SK-N-MC (cell line): ENCODE results near the gene CDH4.

Experiments
- EZH2 ChIP-seq: fragments of 200-600 bp; sonication (generic); IDR thresholded peaks from one replicate; pipeline ENCODE4 v1.6.1; 2017; ENCODE audit warnings: antibody characterized with exemption
- POLR2AphosphoS5 ChIP-seq: IDR thresholded peaks from 2 replicates; pipeline ENCODE4 v1.6.1; 2012; ENCODE audit warnings: mild to moderate bottlenecking, low read depth, low read length, borderline replicate concordance

DNA sequence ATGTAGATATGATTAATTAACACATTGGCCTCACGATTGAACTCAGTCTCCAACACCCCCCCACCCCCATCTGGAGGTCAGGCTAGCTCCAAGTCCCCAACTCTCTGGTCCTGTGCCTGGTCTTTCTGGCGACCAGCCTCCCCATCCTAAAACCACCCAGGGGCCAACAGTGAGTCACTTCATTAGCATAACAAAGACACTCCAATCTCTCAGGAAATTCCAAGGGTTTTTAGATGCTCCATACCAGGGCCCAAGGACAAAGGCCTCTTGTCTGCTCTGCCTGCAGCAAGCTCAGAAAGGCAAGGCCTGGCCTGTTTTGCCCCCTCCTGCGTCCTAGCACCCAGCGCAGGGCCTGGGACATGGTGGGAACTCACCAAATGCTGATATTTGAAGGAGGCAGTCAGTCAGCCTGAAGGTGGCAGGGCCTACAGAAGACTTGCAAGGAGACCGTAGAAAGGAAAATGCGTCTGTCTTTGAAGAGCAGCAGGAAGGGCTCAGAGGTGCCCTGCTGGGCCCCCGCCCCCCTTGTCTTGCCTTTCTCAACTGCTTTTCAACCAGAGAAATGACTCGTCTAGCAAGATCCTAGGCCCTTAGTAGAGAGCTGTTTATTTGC lies 184.7 kb downstream of the CDH4 start:
- TF ChIP-seq EZH2 (no peak), POLR2AphosphoS5 (0 out of 2 replicates have a peak, but pooled peaks have one; percentile 12)
